SK-N-SH (cell line): ENCODE data around the gene PTPA. TPM values are rescaled to one million over a fixed set of nuclear protein-coding genes. Genes with fewer than 3 reads are reported as not detected.

Experiments used
- CTCF ChIA-PET: fragments of 300-600, 350-600 bp; formaldehyde crosslinking; extraction: SDS; loops from one replicate; lab custom pipeline; 2021; lab: Yijun Ruan, JAX
- POLR2A ChIA-PET: fragments of 350-600 bp; sonication (Branson Sonifier 250); formaldehyde crosslinking; extraction: SDS; loops from one replicate; lab custom pipeline; 2020; ENCODE audit warnings: antibody characterized with exemption, inconsistent platforms; lab: Yijun Ruan, JAX
- DNase-seq: peaks from one replicate; pipeline ENCODE4 v3.0.0; 2012
- H2AFZ ChIP-seq: fragments of 200-600 bp; sonication (generic); 2 replicates; pipeline ENCODE4 v1.8.1; 2016; ENCODE audit warnings: antibody characterized with exemption, mild to moderate bottlenecking, low read depth
- H3F3A ChIP-seq: fragments of 200-600 bp; sonication (generic); replicated peaks from 2 replicates; pipeline ENCODE3; 2016; ENCODE audit warnings: antibody characterized with exemption, mild to moderate bottlenecking; ENCODE audit not compliant: insufficient read depth
- H3K27ac ChIP-seq, 2 experiments: fragments of 200-500 bp in 1 of 2; fragments of 200-600 bp in 1 of 2; sonication (Bioruptor generic) in 1 of 2; sonication (generic), shearing (Covaris generic) in 1 of 2; 2 replicates each; pipeline versions ENCODE4 v1.5.1 to v1.6.1; 2014 to 2016; ENCODE audit warnings: low read depth in 2 of 2, inconsistent platforms in 1 of 2, low read length in 1 of 2, mild to moderate bottlenecking in 1 of 2, mixed read lengths in 1 of 2
- H3K27me3 ChIP-seq: fragments of 200-600 bp; sonication (generic), shearing (Covaris generic); 2 replicates; pipeline ENCODE4 v1.6.1; 2016; ENCODE audit warnings: mixed run types; ENCODE audit not compliant: insufficient read depth
- H3K36me3 ChIP-seq, 2 experiments: fragments of 200-500 bp in 1 of 2; fragments of 200-600 bp in 1 of 2; sonication (Bioruptor generic) in 1 of 2; sonication (generic) in 1 of 2; replicated peaks in 1 of 2; 2 replicates each; pipeline versions ENCODE3 to v1.5.1; 2014 to 2016; ENCODE audit warnings: low read length in 1 of 2, mild to moderate bottlenecking in 1 of 2; ENCODE audit not compliant: insufficient read depth in 2 of 2, control insufficient read depth in 1 of 2
- H3K4me1 ChIP-seq, 2 experiments: fragments of 200-500 bp in 1 of 2; fragments of 200-600 bp in 1 of 2; sonication (Bioruptor generic) in 1 of 2; sonication (generic), shearing (Covaris generic) in 1 of 2; 2 replicates each; pipeline versions ENCODE4 v1.5.1 to v1.6.1; 2014 to 2016; ENCODE audit warnings: low read depth in 1 of 2, low read length in 1 of 2, mixed run types in 1 of 2; ENCODE audit not compliant: insufficient read depth in 2 of 2, control insufficient read depth in 1 of 2
- H3K4me2 ChIP-seq: fragments of 200-600 bp; sonication (generic), shearing (Covaris generic); 2 replicates; pipeline ENCODE4 v1.6.1; 2017; ENCODE audit warnings: mixed run types
- H3K4me3 ChIP-seq, 2 experiments: fragments of 200-500 bp in 1 of 2; fragments of 200-600 bp in 1 of 2; sonication (Bioruptor generic) in 1 of 2; sonication (generic), shearing (Covaris generic) in 1 of 2; 2 replicates each; pipeline versions ENCODE4 v1.5.1 to v1.8.1; 2014 to 2016; ENCODE audit warnings: low read depth in 2 of 2, inconsistent platforms in 1 of 2, low read length in 1 of 2, mild to moderate bottlenecking in 1 of 2, mixed read lengths in 1 of 2, moderate library complexity in 1 of 2
- H3K79me2 ChIP-seq: fragments of 200-600 bp; sonication (generic); 2 replicates; pipeline ENCODE4 v1.8.1; 2017; ENCODE audit warnings: mild to moderate bottlenecking; ENCODE audit not compliant: insufficient read depth
- H3K9ac ChIP-seq: fragments of 200-600 bp; sonication (generic); 2 replicates; pipeline ENCODE4 v1.6.1; 2017; ENCODE audit warnings: mixed run types
- H3K9me2 ChIP-seq: fragments of 200-600 bp; sonication (generic); 2 replicates; pipeline ENCODE4 v1.6.1; 2017; ENCODE audit warnings: mixed run types
- H3K9me3 ChIP-seq: fragments of 200-600 bp; sonication (generic); 2 replicates; pipeline ENCODE4 v1.6.1; 2017; ENCODE audit warnings: mixed run types, mild to moderate bottlenecking, moderate library complexity
- H4K20me1 ChIP-seq: fragments of 200-600 bp; sonication (generic); 2 replicates; pipeline ENCODE4 v1.6.1; 2017; ENCODE audit warnings: mild to moderate bottlenecking, mixed run types; ENCODE audit not compliant: insufficient read depth
- CTCF ChIP-seq: fragments of 200-600 bp; sonication (generic); IDR thresholded peaks from 2 replicates; pipeline ENCODE4 v1.6.1; 2017; ENCODE audit warnings: antibody characterized with exemption, mild to moderate bottlenecking, moderate library complexity
- EZH2phosphoT487 ChIP-seq: fragments of 200-600 bp; sonication (generic); IDR thresholded peaks from 2 replicates; pipeline ENCODE4 v1.6.1; 2017; ENCODE audit warnings: low read depth, mixed run types, mild to moderate bottlenecking, antibody characterized with exemption, moderate library complexity, borderline replicate concordance
- FOXJ3 ChIP-seq: sonication (generic); formaldehyde crosslinking; IDR thresholded peaks from 2 replicates; pipeline ENCODE4 v1.5.1; 2020; ENCODE audit warnings: mild to moderate bottlenecking, missing genetic modification reagents
- FOXM1 ChIP-seq: IDR thresholded peaks from 2 replicates; pipeline ENCODE4 v1.4.0; 2012; ENCODE audit warnings: low read depth, mild to moderate bottlenecking
- JUND ChIP-seq: IDR thresholded peaks from 2 replicates; pipeline ENCODE4 v1.4.0; 2012
- MEF2A ChIP-seq: IDR thresholded peaks from 2 replicates; pipeline ENCODE4 v1.4.0; 2012; ENCODE audit warnings: low read depth, borderline replicate concordance
- NFIC ChIP-seq: IDR thresholded peaks from 2 replicates; pipeline ENCODE4 v1.4.0; 2012; ENCODE audit warnings: borderline replicate concordance
- PBX3 ChIP-seq: IDR thresholded peaks from 2 replicates; pipeline ENCODE4; 2012
- POLR2AphosphoS5 ChIP-seq: IDR thresholded peaks from 2 replicates; pipeline ENCODE4 v1.6.1; 2012; ENCODE audit warnings: low read depth, low read length
- RXRA ChIP-seq: IDR thresholded peaks from 2 replicates; pipeline ENCODE4 v1.4.0; 2012; ENCODE audit warnings: low read depth, mild to moderate bottlenecking, borderline replicate concordance
- TAF1 ChIP-seq: IDR thresholded peaks from 2 replicates; pipeline ENCODE4 v1.6.1; 2012; ENCODE audit warnings: low read depth, mild to moderate bottlenecking, low read length, moderate library complexity, borderline replicate concordance
- USF1 ChIP-seq: IDR thresholded peaks from 2 replicates; pipeline ENCODE4 v1.4.0; 2012; ENCODE audit warnings: low read depth, borderline replicate concordance
- YY1 ChIP-seq: IDR thresholded peaks from 2 replicates; pipeline ENCODE4 v1.4.0; 2012; ENCODE audit warnings: low read depth, mild to moderate bottlenecking
- WGBS: methylation state at CpG from one replicate; pipeline ENCODE4 v1.1.6; 2017; ENCODE audit warnings: low lambda C conversion rate; 5-methylcytosine and 5-hydroxymethylcytosine counted together
- polyA plus RNA-seq, 3 experiments: library from polyadenylated mRNA; depleted of rRNA; stranded (reverse); fragments of >200 nt; gene quantifications; 2 replicates each; pipeline ENCODE4 v1.2.3, GENCODE V29; 2012

The PTPA gene
- polyA plus RNA-seq, 1 of the 3 experiments (the other 2 are of a cell fraction), result 130 TPM

- TF ChIP-seq TAF1, result no peak
- no peak for TF ChIP-seq PBX3
- no peak for TF ChIP-seq USF1
- TF ChIP-seq RXRA, result no peak
- TF ChIP-seq YY1, result no peak
Measured at GRCh38 chr9:129100383-129101169, 10.6 kb upstream of the PTPA start (continued).

- Histone ChIP-seq H3F3A (no peaks in the 10 kb centered on the region), H3K4me1 (no peaks in the 10 kb centered on the region), H3K9me3 (no peaks in the 10 kb centered on the region), H3K9me2 (no peaks in the 10 kb centered on the region), H3K79me2 (no peaks in the 10 kb centered on the region), H3K4me3 (no peak overlapping the region), H3K9ac (no peak overlapping the region), H3K27me3 (no peaks in the 10 kb centered on the region), H3K4me2 (no peak overlapping the region), H4K20me1 (no peaks in the 10 kb centered on the region), H3K36me3 (peaks cover 0 to 24% of the 10 kb centered on the region in 2 experiments), H2AFZ (no peak overlapping the region), H3K27ac (no peak overlapping the region)
- ChIA-PET POLR2A (no interaction called here), CTCF (no interaction called here)
- no peak for TF ChIP-seq NFIC
- TF ChIP-seq EZH2phosphoT487, result no peak
- no peak for TF ChIP-seq POLR2AphosphoS5
- TF ChIP-seq MEF2A, result no peak
- TF ChIP-seq FOXJ3 (CRISPR knock-in tag), result no peak
- TF ChIP-seq JUND, result no peak
- no peak for TF ChIP-seq CTCF
- no peak for TF ChIP-seq FOXM1
- no peak for TF ChIP-seq PBX3
- DNase-seq, result no peak
- WGBS, result 98% methylated on average over 7 of the region's 7 CpGs
Measured at GRCh38 chr9:129101279-129101678, 9.9 kb upstream of the PTPA start.
